HUES48 (cell line): ENCODE measurements around the gene CA12.

Source experiments
- H3K27ac ChIP-seq: one replicate; pipeline ENCODE4 v1.7.0; 2013; ENCODE audit warnings: low read depth, low read length, inconsistent platforms
- H3K27me3 ChIP-seq: 2 replicates; pipeline ENCODE4 v1.6.1; 2013; ENCODE audit warnings: mild to moderate bottlenecking, low read length; ENCODE audit not compliant: control insufficient read depth, insufficient read depth
- H3K36me3 ChIP-seq: 2 replicates; pipeline ENCODE4 v1.6.1; 2013; ENCODE audit warnings: low read length; ENCODE audit not compliant: control insufficient read depth, insufficient read depth
- H3K4me1 ChIP-seq: 2 replicates; pipeline ENCODE4 v1.6.1; 2013; ENCODE audit warnings: mild to moderate bottlenecking, low read length; ENCODE audit not compliant: control insufficient read depth, insufficient read depth
- H3K4me3 ChIP-seq: 2 replicates; pipeline ENCODE4 v1.5.1; 2013; ENCODE audit warnings: mild to moderate bottlenecking, low read depth, low read length
- H3K9ac ChIP-seq: 2 replicates; pipeline ENCODE4 v1.6.1; 2013; ENCODE audit warnings: mild to moderate bottlenecking, low read depth, low read length, moderate library complexity
- H3K9me3 ChIP-seq: 2 replicates; pipeline ENCODE4 v1.6.1; 2013; ENCODE audit warnings: low read length; ENCODE audit not compliant: control insufficient read depth, insufficient read depth

The CA12 gene

DNA sequence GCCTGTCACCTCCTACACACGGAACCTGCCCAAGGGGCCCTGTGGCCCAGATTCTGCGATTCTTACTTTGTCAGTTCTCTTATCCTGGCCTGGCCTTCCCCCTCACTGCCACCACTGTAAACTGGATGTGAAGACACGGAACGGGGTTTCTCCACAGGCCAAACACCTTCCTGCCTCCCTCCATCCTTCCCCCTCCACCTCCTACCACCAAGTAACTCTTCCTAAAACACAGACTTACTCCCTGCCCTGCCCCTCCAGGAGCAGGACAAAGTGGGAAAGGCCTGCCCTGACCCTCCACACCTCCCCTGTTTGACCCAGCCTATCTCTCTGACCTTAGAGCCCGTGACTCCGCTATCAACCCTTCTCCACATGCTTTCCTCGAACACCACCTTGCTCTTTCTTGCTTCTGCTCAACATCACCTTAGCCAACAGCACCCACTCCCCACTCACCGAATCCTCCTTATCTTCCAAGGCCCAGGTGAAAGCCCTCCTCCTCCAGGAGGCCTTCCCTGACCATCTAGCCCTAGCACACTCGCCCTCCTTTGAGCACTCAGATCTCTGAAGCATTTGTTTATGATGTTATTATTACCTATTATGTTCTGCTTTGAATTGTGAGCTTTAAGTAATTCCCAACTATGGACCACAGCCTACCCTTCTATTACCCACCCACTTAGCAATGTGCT, 7.6 kb downstream of the CA12 start:
- no peak overlapping the region for H3K9ac ChIP-seq
- no peaks in the 10 kb centered on the region for H3K9me3 ChIP-seq
- H3K27me3 ChIP-seq: no peaks in the 10 kb centered on the region
- H3K27ac ChIP-seq: no peak overlapping the region
- H3K36me3 ChIP-seq: no peaks in the 10 kb centered on the region
- no peak overlapping the region for H3K4me3 ChIP-seq
- H3K4me1 ChIP-seq: peaks cover 10% of the 10 kb centered on the region

DNA sequence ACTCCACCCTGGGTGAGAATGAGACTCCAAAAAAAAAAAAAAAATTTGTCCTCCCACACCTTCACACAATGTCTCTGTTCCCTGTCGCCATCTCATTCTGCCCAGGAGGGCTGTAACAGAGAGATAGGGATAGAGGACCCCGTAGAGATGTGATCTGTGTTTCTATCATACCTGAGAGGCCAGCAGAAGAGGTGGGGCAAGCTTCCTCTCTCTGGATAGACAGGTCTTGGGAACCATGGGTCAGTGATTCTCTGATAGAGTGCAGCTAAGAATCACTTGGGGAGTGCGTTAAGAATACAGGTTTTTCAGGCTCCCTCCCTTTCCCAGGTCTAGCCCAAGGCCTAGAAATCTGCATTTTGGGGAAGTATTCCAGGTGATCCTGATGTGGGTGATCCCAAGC, 8.3 kb downstream of the CA12 start:
- no peaks in the 10 kb centered on the region for H3K36me3 ChIP-seq
- H3K9me3 ChIP-seq: no peaks in the 10 kb centered on the region
- H3K27ac ChIP-seq: no peak overlapping the region
- peaks cover 11% of the 10 kb centered on the region for H3K4me1 ChIP-seq
- H3K9ac ChIP-seq: no peak overlapping the region
- H3K27me3 ChIP-seq: no peaks in the 10 kb centered on the region
- H3K4me3 ChIP-seq: no peak overlapping the region

DNA sequence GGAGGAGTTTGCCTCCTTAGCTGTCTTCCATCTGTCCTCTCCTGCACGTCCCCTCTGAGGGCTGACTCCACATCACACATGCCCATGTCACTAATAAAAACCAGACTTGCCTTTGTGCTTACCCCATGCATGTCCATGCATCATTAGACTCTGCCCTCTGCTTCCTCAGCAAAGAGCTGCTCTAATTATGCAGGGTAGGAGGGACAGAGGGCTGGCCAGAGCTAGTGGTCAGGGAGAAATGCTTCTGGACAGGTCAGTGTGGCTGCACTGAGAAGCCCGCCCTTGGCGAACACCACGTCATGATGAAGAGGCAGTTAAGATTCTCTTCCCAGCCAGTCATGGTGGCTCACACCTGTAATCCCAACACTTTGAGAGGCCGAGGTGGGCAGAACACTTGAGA, 8.9 kb downstream of the CA12 start:
- H3K27me3 ChIP-seq: no peaks in the 10 kb centered on the region
- no peak overlapping the region for H3K9ac ChIP-seq
- H3K4me1 ChIP-seq: peaks cover 11% of the 10 kb centered on the region
- H3K4me3 ChIP-seq: no peak overlapping the region
- no peaks in the 10 kb centered on the region for H3K9me3 ChIP-seq
- no peak overlapping the region for H3K27ac ChIP-seq
- no peaks in the 10 kb centered on the region for H3K36me3 ChIP-seq

DNA sequence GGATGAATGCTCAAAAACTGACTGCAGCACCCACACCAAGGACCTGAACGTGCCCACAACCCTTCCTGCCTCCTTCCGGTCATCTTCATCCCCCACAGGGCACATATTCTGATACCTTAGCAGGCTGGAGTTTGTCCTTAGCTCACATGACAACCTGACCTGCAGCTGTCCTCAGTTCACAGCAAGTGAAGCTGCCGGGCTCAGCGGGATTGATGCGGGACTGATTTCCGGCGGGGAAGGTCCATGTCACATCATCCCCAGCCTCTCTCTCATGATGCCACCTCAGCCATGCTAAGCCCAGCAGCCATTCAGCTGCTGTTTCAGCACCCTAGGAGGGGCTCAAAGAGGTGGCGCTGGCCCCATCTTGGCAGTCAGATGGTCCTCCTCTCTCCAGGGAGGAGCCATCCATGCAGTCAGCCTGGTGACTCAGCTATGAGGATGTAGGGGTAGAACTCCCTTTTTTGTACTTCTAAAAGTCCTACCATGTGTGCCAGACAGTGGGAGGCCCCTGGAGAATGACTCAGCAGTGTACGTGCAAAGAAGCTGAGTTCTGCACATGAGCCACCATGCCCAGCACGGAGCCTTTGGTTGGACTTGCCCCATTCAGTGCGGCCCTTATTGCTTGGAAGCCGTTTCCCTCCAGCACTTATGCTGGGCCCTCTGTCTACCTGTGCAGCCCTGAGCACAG, 9.5 kb downstream of the CA12 start:
- Histone ChIP-seq H3K9ac (no peak overlapping the region), H3K4me1 (peaks cover 11% of the 10 kb centered on the region), H3K27me3 (no peaks in the 10 kb centered on the region), H3K9me3 (no peaks in the 10 kb centered on the region), H3K36me3 (no peaks in the 10 kb centered on the region), H3K27ac (no peak overlapping the region), H3K4me3 (no peak overlapping the region)

- Histone ChIP-seq H3K27ac (no peak overlapping the region), H3K27me3 (no peaks in the 10 kb centered on the region)
Measured at GRCh38 chr15:63371297-63371918, 10.2 kb downstream of the CA12 start.

DNA sequence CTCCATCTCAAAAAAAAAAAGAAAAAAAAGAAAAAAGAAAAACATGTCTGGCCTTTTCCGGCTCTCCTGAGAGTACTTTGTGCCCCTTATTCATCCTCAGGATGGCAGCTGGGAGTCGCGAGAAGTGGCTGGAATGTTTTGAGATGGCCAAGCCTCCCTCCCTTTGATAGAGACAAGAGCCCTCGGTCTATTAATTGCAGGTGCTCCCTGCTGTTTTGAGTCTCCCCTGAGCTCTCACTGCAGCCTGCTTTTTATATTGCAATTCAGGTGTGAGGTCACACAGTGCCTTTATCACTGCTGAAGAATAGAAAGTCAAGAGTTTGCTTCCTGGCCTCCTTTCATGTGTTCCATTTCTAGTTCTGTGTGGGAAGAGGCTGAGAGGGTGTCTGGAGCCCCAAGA, 10.9 kb downstream of the CA12 start:
- no peak overlapping the region for H3K27ac ChIP-seq
- H3K4me1 ChIP-seq: peaks cover 8% of the 10 kb centered on the region
- H3K4me3 ChIP-seq: no peak overlapping the region
- no peaks in the 10 kb centered on the region for H3K9me3 ChIP-seq
- no peak overlapping the region for H3K9ac ChIP-seq
- no peaks in the 10 kb centered on the region for H3K36me3 ChIP-seq
- no peaks in the 10 kb centered on the region for H3K27me3 ChIP-seq

More at GRCh38 chr15:63371297-63371918, 10.2 kb downstream of the CA12 start:
- H3K9ac ChIP-seq: no peak overlapping the region
- no peaks in the 10 kb centered on the region for H3K36me3 ChIP-seq
- no peaks in the 10 kb centered on the region for H3K9me3 ChIP-seq
- no peak overlapping the region for H3K4me3 ChIP-seq
- H3K4me1 ChIP-seq: peaks cover 8% of the 10 kb centered on the region

DNA sequence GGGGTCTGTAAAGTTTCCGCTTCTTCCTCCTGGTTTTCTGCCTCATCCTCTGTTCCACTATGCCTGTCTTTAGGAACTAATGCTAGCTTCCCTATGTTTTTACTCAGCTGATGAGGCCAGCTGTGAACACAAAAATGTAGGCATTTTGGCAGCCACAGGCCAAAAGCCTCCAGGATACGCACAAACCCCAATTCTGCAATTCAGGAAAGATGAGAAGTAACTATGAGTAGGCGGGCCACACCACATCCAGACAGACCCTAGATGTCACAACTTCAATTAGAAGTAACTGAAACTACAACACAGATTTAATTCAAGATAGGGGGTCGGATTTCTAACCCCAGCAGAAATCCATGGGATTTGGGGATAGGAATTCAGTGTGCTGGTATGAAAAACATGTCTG, 11.9 kb downstream of the CA12 start:
- H3K4me1 ChIP-seq: peaks cover 8% of the 10 kb centered on the region
- H3K27me3 ChIP-seq: no peaks in the 10 kb centered on the region
- H3K27ac ChIP-seq: no peak overlapping the region
- no peaks in the 10 kb centered on the region for H3K36me3 ChIP-seq
- no peaks in the 10 kb centered on the region for H3K9me3 ChIP-seq
- no peak overlapping the region for H3K4me3 ChIP-seq
- H3K9ac ChIP-seq: no peak overlapping the region

GRCh38 chr15:63369296-63369695, 12.3 kb downstream of the CA12 start:
- H3K4me3 ChIP-seq: no peak overlapping the region
- H3K9ac ChIP-seq: no peak overlapping the region
- H3K27me3 ChIP-seq: no peaks in the 10 kb centered on the region
- H3K36me3 ChIP-seq: no peaks in the 10 kb centered on the region
- H3K4me1 ChIP-seq: peaks cover 8% of the 10 kb centered on the region
- peak overlapping the region; percentile 5 for H3K27ac ChIP-seq
- no peaks in the 10 kb centered on the region for H3K9me3 ChIP-seq

GRCh38 chr15:63368503-63368902, 13.1 kb downstream of the CA12 start:
- H3K4me3 ChIP-seq: no peak overlapping the region
- H3K27ac ChIP-seq: no peak overlapping the region
- no peaks in the 10 kb centered on the region for H3K36me3 ChIP-seq
- H3K27me3 ChIP-seq: no peaks in the 10 kb centered on the region
- H3K4me1 ChIP-seq: peaks cover 8% of the 10 kb centered on the region
- H3K9me3 ChIP-seq: no peaks in the 10 kb centered on the region
- H3K9ac ChIP-seq: no peak overlapping the region

- peaks cover 8% of the 10 kb centered on the region for H3K4me1 ChIP-seq
- no peaks in the 10 kb centered on the region for H3K9me3 ChIP-seq
- no peak overlapping the region for H3K9ac ChIP-seq
- no peak overlapping the region for H3K27ac ChIP-seq
- H3K4me3 ChIP-seq: no peak overlapping the region
- no peaks in the 10 kb centered on the region for H3K36me3 ChIP-seq
- H3K27me3 ChIP-seq: no peaks in the 10 kb centered on the region
Measured at GRCh38 chr15:63367900-63368299, 13.7 kb downstream of the CA12 start.

- Histone ChIP-seq H3K36me3 (no peaks in the 10 kb centered on the region), H3K27me3 (no peaks in the 10 kb centered on the region), H3K4me1 (peaks cover 13% of the 10 kb centered on the region)
Measured at GRCh38 chr15:63367390-63367789, 14.3 kb downstream of the CA12 start.

More at GRCh38 chr15:63367390-63367789, 14.3 kb downstream of the CA12 start:
- no peak overlapping the region for H3K4me3 ChIP-seq
- H3K9me3 ChIP-seq: no peaks in the 10 kb centered on the region
- no peak overlapping the region for H3K9ac ChIP-seq
- no peak overlapping the region for H3K27ac ChIP-seq
